Mesodermal cell (in vitro differentiated cells): ENCODE measurements around the gene RSPH1.
A peak's percentile ranks its signal among the peaks of the same experiment; 100 is the strongest.

Experiments
- H3K27ac ChIP-seq: 2 replicates; pipeline ENCODE4 v1.7.0; 2013; ENCODE audit warnings: mild to moderate bottlenecking, low read depth, low read length, moderate library complexity; ENCODE audit not compliant: severe bottlenecking
- H3K36me3 ChIP-seq: 2 replicates; pipeline ENCODE4 v1.7.1; 2013; ENCODE audit warnings: mild to moderate bottlenecking, low read length, moderate library complexity; ENCODE audit not compliant: control insufficient read depth, insufficient read depth
- H3K4me1 ChIP-seq: one replicate; pipeline ENCODE4 v1.7.1; 2013; ENCODE audit warnings: mild to moderate bottlenecking, low read length; ENCODE audit not compliant: insufficient read depth, control insufficient read depth, poor library complexity, severe bottlenecking
- H3K4me3 ChIP-seq: 2 replicates; pipeline ENCODE4 v1.7.0; 2013; ENCODE audit warnings: low read length, control low read depth, mild to moderate bottlenecking; ENCODE audit not compliant: insufficient read depth, poor library complexity, severe bottlenecking; ENCODE audit errors: extremely low read depth
- H3K9me3 ChIP-seq: 2 replicates; pipeline ENCODE4 v1.7.1; 2013; ENCODE audit warnings: mild to moderate bottlenecking, low read length, moderate library complexity; ENCODE audit not compliant: control insufficient read depth
- WGBS, 2 experiments: methylation state at CpG; one replicate each; pipeline ENCODE4 v1.1.5; 2013; ENCODE audit warnings: missing lambda C conversion rate in 2 of 2; ENCODE audit not compliant: insufficient coverage in 2 of 2; 5-methylcytosine and 5-hydroxymethylcytosine counted together

The RSPH1 gene

DNA sequence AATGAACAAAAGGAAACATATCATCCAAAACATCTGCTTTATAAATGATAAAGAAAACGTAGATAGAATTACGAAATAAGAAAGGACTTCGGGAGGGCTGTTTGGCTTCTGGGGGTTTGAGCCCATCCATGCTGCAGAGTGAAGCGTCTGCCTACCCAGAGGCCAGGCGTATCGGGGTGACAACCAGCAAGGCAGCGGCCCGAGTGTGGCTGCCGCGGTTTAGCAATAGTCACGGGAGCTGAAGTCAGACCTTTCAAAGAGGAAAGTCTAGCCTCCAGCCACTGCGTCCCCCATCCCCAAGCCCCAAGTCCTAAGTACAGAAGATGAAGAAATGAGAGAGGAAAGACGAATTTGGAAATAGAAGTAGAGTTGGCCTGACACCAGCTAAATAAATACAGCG, 26.2 kb upstream of the RSPH1 start:
- Histone ChIP-seq H3K9me3 (no peaks in the 10 kb centered on the region), H3K36me3 (no peaks in the 10 kb centered on the region), H3K4me3 (no peak overlapping the region), H3K4me1 (peaks cover 21% of the 10 kb centered on the region), H3K27ac (no peak overlapping the region)
- 96 to 98% methylated on average over 9 to 11 of the region's 14 CpGs for WGBS, 2 experiments

- no peak overlapping the region for H3K4me3 ChIP-seq
- H3K27ac ChIP-seq: no peak overlapping the region
- H3K9me3 ChIP-seq: no peaks in the 10 kb centered on the region
- WGBS, 2 experiments: 77 to 81% methylated on average over 5 to 6 of the region's 6 CpGs
- peaks cover 24% of the 10 kb centered on the region for H3K4me1 ChIP-seq
- H3K36me3 ChIP-seq: no peaks in the 10 kb centered on the region
Observed at GRCh38 chr21:42521805-42522204, 25.8 kb upstream of the RSPH1 start.

DNA sequence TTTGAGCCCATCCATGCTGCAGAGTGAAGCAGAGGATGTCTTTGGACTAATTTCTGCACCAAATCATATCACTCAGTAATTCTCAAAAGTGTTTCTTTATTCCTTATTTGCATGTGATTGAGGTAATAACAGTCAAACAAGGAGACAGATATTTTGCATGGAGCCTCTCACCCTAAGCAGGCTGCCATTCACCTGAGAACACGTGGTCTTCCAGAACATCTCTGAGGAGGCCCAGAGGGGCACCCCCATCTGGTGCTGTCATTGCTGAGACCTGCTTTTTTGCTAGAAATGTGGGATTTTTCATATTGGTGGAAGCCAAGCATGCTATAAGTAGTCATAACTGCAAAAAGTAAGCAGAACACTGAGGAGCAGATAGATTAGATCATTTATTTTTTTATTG, 25.4 kb upstream of the RSPH1 start:
- no peak overlapping the region for H3K27ac ChIP-seq
- WGBS, 2 experiments: 83% methylated on average over 1 of the region's 1 CpG; no CpG with 5 or more reads in 1 of the 2 experiments
- H3K4me1 ChIP-seq: peaks cover 28% of the 10 kb centered on the region
- H3K36me3 ChIP-seq: no peaks in the 10 kb centered on the region
- no peak overlapping the region for H3K4me3 ChIP-seq
- no peaks in the 10 kb centered on the region for H3K9me3 ChIP-seq

GRCh38 chr21:42520628-42521253, 24.7 kb upstream of the RSPH1 start:
- H3K36me3 ChIP-seq: no peaks in the 10 kb centered on the region
- peaks cover 30% of the 10 kb centered on the region for H3K4me1 ChIP-seq
- H3K9me3 ChIP-seq: no peaks in the 10 kb centered on the region
- no peak overlapping the region for H3K27ac ChIP-seq
- H3K4me3 ChIP-seq: no peak overlapping the region
- WGBS, 2 experiments: 80 to 92% methylated on average over 13 to 17 of the region's 18 CpGs

- no peak overlapping the region for H3K4me3 ChIP-seq
- no peak overlapping the region for H3K27ac ChIP-seq
- H3K4me1 ChIP-seq: peaks cover 22% of the 10 kb centered on the region
- H3K9me3 ChIP-seq: no peaks in the 10 kb centered on the region
- WGBS, 2 experiments: 93 to 97% methylated on average over 5 of the region's 7 CpGs
- H3K36me3 ChIP-seq: no peaks in the 10 kb centered on the region
Observed at GRCh38 chr21:42518626-42519025, 22.6 kb upstream of the RSPH1 start.

DNA sequence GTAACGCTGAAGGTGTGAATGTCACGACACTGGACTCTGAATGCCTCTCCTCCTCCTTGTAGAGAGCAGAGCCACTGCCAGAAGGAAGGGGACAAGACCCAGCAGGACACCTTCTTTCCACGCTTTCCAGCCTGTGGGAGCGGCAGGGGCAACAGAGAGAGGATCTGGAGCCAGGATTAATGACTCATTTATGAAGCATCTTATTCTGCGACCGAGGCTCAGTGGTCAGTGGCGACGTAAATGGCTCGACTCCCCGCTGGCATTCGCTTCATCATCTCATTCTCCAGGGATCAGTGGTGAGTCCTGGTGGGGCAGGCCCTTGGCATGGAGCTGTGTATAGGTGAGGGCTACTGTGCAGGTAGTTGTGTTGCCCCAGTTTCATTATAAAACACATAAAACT, 22.2 kb upstream of the RSPH1 start:
- H3K4me3 ChIP-seq: no peak overlapping the region
- WGBS, 2 experiments: 80 to 86% methylated on average over 9 to 11 of the region's 11 CpGs
- peaks cover 22% of the 10 kb centered on the region for H3K4me1 ChIP-seq
- no peaks in the 10 kb centered on the region for H3K36me3 ChIP-seq
- no peak overlapping the region for H3K27ac ChIP-seq
- H3K9me3 ChIP-seq: no peaks in the 10 kb centered on the region

DNA sequence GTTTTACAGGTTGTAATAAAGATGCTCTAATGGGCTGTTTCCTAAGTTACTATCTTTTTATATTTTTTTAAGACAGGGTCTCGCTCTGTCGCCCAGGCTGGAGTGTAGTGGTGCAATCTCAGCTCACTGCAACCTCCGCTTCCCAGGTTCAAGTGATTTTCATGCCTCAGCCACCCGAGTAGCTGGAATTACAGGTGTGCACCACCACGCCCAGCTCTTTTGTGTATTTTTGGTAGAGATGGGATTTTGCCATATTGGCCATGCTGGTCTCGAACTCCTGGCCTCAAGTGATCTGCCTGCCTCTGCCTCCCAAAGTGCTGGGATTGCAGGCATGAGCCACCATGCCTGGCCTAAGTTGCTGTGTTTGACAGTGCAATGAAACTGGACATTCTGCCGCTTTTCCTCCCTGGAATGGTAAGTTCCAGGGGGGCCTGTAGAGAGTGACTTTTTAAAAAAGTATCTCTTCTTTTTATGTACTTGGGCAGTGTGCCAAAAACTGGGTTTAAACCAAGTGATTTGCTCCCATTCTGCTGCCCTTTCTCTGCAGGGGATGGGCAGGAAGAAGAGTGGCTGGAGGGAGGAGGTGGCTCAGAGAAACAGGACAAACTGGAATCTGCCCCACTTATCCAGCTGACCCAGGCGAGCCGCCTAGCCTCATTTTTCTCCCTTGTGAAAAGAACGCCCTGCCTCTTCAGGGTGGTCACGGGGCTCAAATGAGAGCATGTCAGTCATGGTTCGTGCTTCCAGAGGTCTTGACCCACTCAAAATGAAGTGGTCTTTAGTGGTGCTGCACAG, 19.9 kb upstream of the RSPH1 start:
- H3K4me3 ChIP-seq: no peak overlapping the region
- WGBS, 2 experiments: 84 to 86% methylated on average over 9 to 11 of the region's 12 CpGs
- H3K27ac ChIP-seq: peak overlapping the region; percentile 43
- peaks cover 22% of the 10 kb centered on the region for H3K4me1 ChIP-seq
- H3K36me3 ChIP-seq: no peaks in the 10 kb centered on the region
- no peaks in the 10 kb centered on the region for H3K9me3 ChIP-seq

DNA sequence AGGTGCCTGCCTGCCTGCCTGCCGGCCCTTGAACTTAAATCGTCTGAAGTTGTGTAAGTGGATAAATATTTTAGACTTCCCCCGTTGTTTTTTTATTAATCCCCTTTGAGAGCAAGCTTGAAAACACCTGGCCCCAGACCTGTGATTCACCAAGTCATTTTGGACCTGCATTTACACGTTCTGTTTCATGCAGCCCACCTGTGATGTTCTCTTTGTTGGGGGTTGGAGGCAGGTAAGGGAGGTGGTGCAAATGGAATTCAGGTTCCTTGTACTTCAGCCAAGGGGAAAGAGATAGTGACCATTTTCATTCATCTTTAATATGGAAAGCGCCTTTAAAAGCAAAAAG, 18.8 kb upstream of the RSPH1 start:
- no peaks in the 10 kb centered on the region for H3K9me3 ChIP-seq
- peak overlapping the region; percentile 52 for H3K4me3 ChIP-seq
- WGBS, 2 experiments: 7 to 14% methylated on average over 1 to 2 of the region's 5 CpGs
- no peak overlapping the region for H3K27ac ChIP-seq
- H3K4me1 ChIP-seq: peaks cover 22% of the 10 kb centered on the region
- no peaks in the 10 kb centered on the region for H3K36me3 ChIP-seq

DNA sequence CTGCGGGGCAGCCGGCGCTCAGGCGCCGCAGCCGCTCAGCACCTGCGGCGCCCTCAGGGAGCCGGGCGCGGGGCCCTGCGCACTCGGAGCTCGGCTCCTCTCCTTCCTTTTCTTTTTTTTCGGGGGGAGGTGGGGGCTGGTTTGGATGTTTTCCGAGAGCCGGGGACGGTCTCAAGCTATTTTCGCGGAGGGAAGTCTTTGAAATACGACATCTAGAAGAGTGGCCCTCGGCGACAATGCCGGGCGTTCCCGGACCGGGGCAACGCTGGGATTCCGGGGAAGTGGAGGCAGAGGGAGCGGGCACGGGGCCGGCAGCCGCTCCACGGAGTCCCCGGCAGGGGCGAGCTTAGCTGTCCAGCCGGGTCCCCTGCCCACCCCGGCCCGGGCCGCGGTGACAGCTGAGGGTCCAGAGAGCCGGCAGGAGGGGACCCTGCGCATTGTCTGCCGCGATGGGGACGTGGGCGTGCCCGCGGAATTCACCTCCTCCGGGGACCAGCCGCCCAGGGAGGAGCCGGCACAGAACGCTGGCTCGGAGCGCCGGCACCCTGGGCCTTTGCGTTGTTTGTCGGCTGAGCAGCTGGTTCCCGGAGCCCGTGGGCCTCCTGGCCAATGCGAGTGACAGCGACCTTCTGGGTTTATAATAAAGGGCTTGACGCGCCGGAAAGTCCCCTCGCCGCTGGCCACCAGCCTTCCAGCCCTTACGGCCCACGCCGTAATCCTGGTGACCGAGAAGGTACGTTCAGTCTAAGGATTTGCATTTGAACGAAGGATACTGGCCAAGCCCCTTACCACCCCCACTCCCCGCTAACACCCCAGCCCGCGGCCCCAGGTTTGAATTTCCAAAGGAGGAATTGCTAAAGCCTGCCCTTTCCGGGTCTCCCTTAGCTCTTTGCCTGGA, 18.2 kb upstream of the RSPH1 start:
- H3K9me3 ChIP-seq: no peaks in the 10 kb centered on the region
- H3K36me3 ChIP-seq: no peaks in the 10 kb centered on the region
- H3K4me3 ChIP-seq: peak overlapping the region; percentile 52
- 0 to 1% methylated on average over 44 to 55 of the region's 77 CpGs for WGBS, 2 experiments
- H3K27ac ChIP-seq: no peak overlapping the region
- H3K4me1 ChIP-seq: peaks cover 22% of the 10 kb centered on the region

DNA sequence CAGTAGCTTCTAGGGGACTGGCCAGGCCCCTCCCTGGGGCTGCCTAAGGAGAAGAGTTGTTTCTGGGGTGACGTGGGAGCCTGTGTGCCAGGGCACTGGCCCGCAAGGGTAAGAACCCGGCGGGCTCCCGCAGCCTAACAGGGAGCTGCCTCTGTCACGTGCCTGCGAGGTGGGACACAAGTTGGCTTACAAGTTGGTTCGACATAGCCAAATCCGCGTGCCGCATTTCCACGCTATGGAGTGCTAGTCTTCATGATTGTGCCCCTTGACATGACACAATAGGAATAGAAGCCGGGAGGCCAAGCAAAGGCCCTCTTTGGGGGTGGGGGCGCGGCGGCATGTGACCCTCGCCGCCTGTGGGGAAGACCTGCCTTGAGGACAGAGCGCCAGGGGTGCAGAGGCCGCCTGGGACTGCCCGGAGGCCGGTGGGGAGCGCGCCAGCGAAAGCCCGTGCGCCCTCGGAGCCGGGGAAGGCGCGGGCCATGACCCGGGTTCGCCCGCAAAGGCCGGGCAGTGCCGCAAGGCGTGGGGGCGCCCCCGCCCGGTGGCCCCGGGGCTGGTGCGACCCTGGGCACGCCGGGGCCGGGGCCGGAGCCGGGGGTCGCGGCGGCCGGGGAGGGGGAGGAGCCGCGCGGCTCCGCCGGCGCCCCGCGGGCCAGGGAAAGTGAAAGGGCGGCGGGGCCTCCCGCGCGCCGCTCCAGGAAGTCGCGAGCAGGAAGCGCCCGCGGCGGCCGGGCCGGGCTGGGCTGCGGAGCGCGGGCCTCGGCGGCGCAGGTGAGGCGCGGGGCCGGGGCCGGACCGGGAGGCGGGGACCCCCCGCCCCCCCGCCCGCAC, 17.3 kb upstream of the RSPH1 start, which contains the start of gene SLC37A1:
SLC37A1 (plus strand) TSS at position 702 of the 834 bp plus-strand sequence. CDS start 4,603 bp downstream, outside the sequence.
- WGBS, 2 experiments: 17 to 32% methylated on average over 32 to 70 of the region's 88 CpGs
- H3K4me1 ChIP-seq: peaks cover 22% of the 10 kb centered on the region
- H3K4me3 ChIP-seq: peak within 1 kb of the TSS; percentile 52
- no peaks in the 10 kb centered on the region for H3K36me3 ChIP-seq
- H3K9me3 ChIP-seq: no peaks in the 10 kb centered on the region
- no peak within 1 kb of the TSS for H3K27ac ChIP-seq
